Measurements from ENCODE around the gene HS3ST6.

The HS3ST6 gene

DNA sequence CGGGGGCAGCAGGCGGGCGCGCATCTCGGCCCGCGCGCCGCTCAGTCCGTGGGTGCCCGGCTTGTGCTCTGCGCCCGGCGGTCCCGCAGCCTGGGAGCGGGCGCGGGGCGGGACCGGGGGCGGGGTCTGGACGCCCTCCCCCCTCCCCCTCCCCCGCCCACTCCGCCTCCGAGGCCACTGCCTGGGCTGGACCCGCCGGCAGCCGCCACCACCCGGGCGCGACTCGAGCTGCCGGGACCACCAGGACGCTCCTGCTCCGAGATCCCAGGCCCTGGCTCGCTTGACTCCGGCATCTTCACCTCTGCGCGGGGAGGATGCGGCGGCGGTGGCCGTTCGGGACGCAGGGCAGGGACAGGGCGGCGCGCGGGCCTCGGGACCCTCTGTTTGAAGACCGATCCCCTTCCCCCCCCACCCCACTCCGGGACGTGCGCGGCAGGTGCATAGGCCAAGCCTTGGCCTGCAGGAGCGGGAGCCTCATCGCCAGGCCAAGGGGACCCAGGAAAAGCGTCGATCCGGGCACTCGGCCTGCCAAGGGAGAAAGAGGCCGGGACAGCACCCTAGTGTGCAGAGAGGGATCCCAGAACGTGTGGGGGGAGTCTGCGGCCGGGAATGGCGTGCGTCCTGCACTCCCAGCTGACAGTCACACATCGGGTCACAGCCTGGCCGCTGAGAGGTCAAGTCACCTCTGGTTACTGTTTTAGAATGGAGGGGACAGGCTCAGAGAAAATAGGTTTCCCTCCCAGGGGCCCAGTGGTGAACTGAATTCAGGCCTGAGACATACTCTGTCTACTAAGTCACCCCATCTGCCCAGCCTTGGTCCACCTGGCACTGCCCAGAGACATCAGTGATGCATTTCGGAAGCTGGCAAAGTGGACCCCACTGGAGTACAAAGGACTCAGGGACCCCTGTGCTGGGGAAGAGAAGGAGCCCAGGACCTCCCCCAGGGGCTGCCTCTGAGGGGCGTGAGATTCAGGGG lies at the start of gene HS3ST6:
HS3ST6 (minus strand) TSS at position 65 of the 976 bp plus-strand sequence. CDS start 92 bp downstream, outside the sequence.
- no peak within 1 kb of the TSS for H3K4me3 ChIP-seq (ENCODE audit: low read length, poor library complexity, severe bottlenecking)
- no peaks in the 10 kb centered on the region for H3K36me3 ChIP-seq (ENCODE audit: insufficient read depth, low read length)
- H3K9me3 ChIP-seq (ENCODE audit: insufficient read depth, low read depth, low read length), result no peaks in the 10 kb centered on the region
- H4K20me1 ChIP-seq (ENCODE audit: insufficient read depth, low read length, poor library complexity, severe bottlenecking), result no peaks in the 10 kb centered on the region
- H3K4me2 ChIP-seq (ENCODE audit: low read depth, low read length, poor library complexity, severe bottlenecking), result no peak within 1 kb of the TSS
- no peaks in the 10 kb centered on the region for H3F3A ChIP-seq (ENCODE audit: low read depth)
- no peaks in the 10 kb centered on the region for H3K4me1 ChIP-seq (ENCODE audit: insufficient read depth, low read length, poor library complexity, severe bottlenecking)
- no peaks in the 10 kb centered on the region for H3K9me2 ChIP-seq (replicated peaks; ENCODE audit: low read depth, low read length)
- no peaks in the 10 kb centered on the region for H3K79me2 ChIP-seq (ENCODE audit: insufficient read depth, low read length)
- H3K9ac ChIP-seq (ENCODE audit: low read depth, low read length, poor library complexity, severe bottlenecking), result no peak within 1 kb of the TSS
- no peak within 1 kb of the TSS for H2AFZ ChIP-seq (ENCODE audit: low read length)
- TF ChIP-seq, protein P1, sequence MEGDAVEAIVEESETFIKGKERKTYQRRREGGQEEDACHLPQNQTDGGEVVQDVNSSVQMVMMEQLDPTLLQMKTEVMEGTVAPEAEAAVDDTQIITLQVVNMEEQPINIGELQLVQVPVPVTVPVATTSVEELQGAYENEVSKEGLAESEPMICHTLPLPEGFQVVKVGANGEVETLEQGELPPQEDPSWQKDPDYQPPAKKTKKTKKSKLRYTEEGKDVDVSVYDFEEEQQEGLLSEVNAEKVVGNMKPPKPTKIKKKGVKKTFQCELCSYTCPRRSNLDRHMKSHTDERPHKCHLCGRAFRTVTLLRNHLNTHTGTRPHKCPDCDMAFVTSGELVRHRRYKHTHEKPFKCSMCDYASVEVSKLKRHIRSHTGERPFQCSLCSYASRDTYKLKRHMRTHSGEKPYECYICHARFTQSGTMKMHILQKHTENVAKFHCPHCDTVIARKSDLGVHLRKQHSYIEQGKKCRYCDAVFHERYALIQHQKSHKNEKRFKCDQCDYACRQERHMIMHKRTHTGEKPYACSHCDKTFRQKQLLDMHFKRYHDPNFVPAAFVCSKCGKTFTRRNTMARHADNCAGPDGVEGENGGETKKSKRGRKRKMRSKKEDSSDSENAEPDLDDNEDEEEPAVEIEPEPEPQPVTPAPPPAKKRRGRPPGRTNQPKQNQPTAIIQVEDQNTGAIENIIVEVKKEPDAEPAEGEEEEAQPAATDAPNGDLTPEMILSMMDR (conservative IDR thresholded peaks at IDR 0.05; ENCODE audit: low read length), result no peak
- no peak for TF ChIP-seq EZH2phosphoT487 (IDR thresholded peaks at IDR 0.05; ENCODE audit: borderline replicate concordance)
- no peaks in the 10 kb centered on the region for H3K27me3 ChIP-seq (ENCODE audit: insufficient read depth, low read length, poor library complexity, severe bottlenecking)

DNA sequence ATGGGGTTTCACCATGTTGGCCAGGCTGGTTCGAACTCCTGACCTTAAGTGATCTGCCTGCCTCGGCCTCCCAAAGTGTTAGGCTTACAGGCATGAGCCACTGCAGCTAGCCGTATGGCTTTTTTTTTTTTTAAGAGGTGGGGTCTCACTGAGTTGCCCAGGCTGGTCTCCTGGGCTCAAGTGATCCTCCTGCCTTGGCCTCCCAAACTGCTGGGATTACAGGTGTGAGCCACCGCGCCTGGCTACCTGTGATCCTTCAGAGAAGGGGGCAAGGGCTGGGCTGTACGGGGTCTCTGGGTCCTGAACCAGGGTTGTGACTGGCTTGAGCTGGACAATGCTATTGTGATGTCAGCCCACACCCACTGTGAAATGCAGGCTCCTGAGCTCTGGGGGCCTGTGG lies 48.2 kb upstream of the HS3ST6 start, which contains the start of gene RNF151:
RNF151 (plus strand) TSS at position 397 of the 400 bp plus-strand sequence. CDS start 26 bp downstream, outside the sequence.
- Histone ChIP-seq H3K4me1 (ENCODE audit: insufficient read depth, low read length, poor library complexity, severe bottlenecking) (peaks cover 6% of the 10 kb centered on the region), H3K27me3 (ENCODE audit: insufficient read depth, low read length, poor library complexity, severe bottlenecking) (peaks cover 9% of the 10 kb centered on the region), H3K79me2 (ENCODE audit: insufficient read depth, low read length) (peaks cover 43% of the 10 kb centered on the region), H3K4me3 (ENCODE audit: low read length, poor library complexity, severe bottlenecking) (peak within 1 kb of the TSS; percentile 85), H3F3A (ENCODE audit: low read depth) (peaks cover 3% of the 10 kb centered on the region; the same call in 1 of the 2 replicates), H3K9me3 (ENCODE audit: insufficient read depth, low read depth, low read length) (no peaks in the 10 kb centered on the region), H3K36me3 (ENCODE audit: insufficient read depth, low read length) (peaks cover 16% of the 10 kb centered on the region; the same call in 1 of the 2 replicates), H3K4me2 (ENCODE audit: low read depth, low read length, poor library complexity, severe bottlenecking) (peak within 1 kb of the TSS; percentile 79), H3K9ac (ENCODE audit: low read depth, low read length, poor library complexity, severe bottlenecking) (peak within 1 kb of the TSS; percentile 93), H3K9me2 (replicated peaks; ENCODE audit: low read depth, low read length) (no peaks in the 10 kb centered on the region), H2AFZ (ENCODE audit: low read length) (no peak within 1 kb of the TSS), H4K20me1 (ENCODE audit: insufficient read depth, low read length, poor library complexity, severe bottlenecking) (peaks cover 24% of the 10 kb centered on the region)
- no peak for TF ChIP-seq EZH2phosphoT487 (IDR thresholded peaks at IDR 0.05; ENCODE audit: borderline replicate concordance)
- TF ChIP-seq, protein P1 (conservative IDR thresholded peaks at IDR 0.05; ENCODE audit: low read length), result no peak

DNA sequence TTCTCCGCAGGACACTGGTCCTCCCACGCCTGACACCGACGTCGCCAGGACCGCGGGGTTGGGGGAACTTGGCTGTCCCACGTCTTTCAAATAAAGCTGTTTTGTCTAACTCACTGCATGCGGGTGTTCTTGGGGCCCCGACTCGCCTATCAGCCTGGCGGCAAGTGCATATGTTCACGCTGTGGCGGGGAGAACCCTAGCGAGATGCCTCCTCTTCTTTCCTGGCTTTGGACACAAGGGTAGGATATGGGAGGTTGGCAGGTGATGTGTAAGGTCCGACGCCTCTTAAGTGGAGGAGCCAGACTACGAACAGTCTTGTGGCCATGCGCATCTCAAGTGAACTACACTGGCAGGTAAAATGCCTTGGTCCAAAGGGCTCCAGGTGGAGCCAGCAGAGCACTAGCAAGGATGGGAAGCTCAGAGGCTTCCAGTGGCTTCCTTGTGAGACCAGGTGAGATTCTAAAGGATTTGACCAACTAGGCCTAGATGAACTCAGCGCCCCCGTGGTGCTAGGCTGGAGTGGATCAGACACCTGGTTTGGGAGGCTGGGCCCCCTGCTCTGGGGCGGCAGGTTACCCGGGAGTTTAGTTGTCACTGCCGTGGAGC lies 47.3 kb upstream of the HS3ST6 start:
- H3K9me2 ChIP-seq (replicated peaks; ENCODE audit: low read depth, low read length), result no peaks in the 10 kb centered on the region
- peaks cover 44% of the 10 kb centered on the region for H3K79me2 ChIP-seq (ENCODE audit: insufficient read depth, low read length)
- peak overlapping the region; percentile 85 for H3K4me3 ChIP-seq (ENCODE audit: low read length, poor library complexity, severe bottlenecking)
- peak overlapping the region; percentile 79 for H3K4me2 ChIP-seq (ENCODE audit: low read depth, low read length, poor library complexity, severe bottlenecking)
- H3K9me3 ChIP-seq (ENCODE audit: insufficient read depth, low read depth, low read length), result no peaks in the 10 kb centered on the region
- H3K36me3 ChIP-seq (ENCODE audit: insufficient read depth, low read length), result peaks cover 16% of the 10 kb centered on the region; the same call in 1 of the 2 replicates
- H3K27me3 ChIP-seq (ENCODE audit: insufficient read depth, low read length, poor library complexity, severe bottlenecking), result peaks cover 9% of the 10 kb centered on the region
- peaks cover 7% of the 10 kb centered on the region; the same call in 1 of the 2 replicates for H3F3A ChIP-seq (ENCODE audit: low read depth)
- peaks cover 26% of the 10 kb centered on the region for H4K20me1 ChIP-seq (ENCODE audit: insufficient read depth, low read length, poor library complexity, severe bottlenecking)
- no peak for TF ChIP-seq EZH2phosphoT487 (IDR thresholded peaks at IDR 0.05; ENCODE audit: borderline replicate concordance)
- H2AFZ ChIP-seq (ENCODE audit: low read length), result peak overlapping the region; percentile 81; the same call in 1 of the 2 replicates
- peaks cover 6% of the 10 kb centered on the region for H3K4me1 ChIP-seq (ENCODE audit: insufficient read depth, low read length, poor library complexity, severe bottlenecking)
- peak overlapping the region; percentile 93 for H3K9ac ChIP-seq (ENCODE audit: low read depth, low read length, poor library complexity, severe bottlenecking)

All from Loucy (cell line).